ENCODE data around the gene C14orf180. TPM values are rescaled to one million over a fixed set of nuclear protein-coding genes. Genes with fewer than 3 reads are reported as not detected.
"Not testable (repeated sequence)": the region's sequence is repeated elsewhere in the genome, so short reads cannot be mapped to it uniquely, and the experiment has no call there.

The C14orf180 gene
- total RNA-seq, 2 experiments from 2014 or later, result not detected

GRCh38 chr14:104569435-104569834, 10.1 kb upstream of the C14orf180 start:
- Mint-ChIP-seq H3K4me3 (no peak overlapping the region), H3K36me3 (ENCODE audit: low read depth) (no peaks in the 10 kb centered on the region), H3K9me3 (no peaks in the 10 kb centered on the region), H3K4me1 (ENCODE audit: low read depth) (no peaks in the 10 kb centered on the region), H3K27ac (no peak overlapping the region), H3K27me3 (ENCODE audit: low read depth) (peaks cover 11% of the 10 kb centered on the region)
- CTCF ChIA-PET, result no interaction called here
- no peak for DNase-seq
- intact Hi-C loops (cut with micrococcal nuclease), result no loop called here

DNA sequence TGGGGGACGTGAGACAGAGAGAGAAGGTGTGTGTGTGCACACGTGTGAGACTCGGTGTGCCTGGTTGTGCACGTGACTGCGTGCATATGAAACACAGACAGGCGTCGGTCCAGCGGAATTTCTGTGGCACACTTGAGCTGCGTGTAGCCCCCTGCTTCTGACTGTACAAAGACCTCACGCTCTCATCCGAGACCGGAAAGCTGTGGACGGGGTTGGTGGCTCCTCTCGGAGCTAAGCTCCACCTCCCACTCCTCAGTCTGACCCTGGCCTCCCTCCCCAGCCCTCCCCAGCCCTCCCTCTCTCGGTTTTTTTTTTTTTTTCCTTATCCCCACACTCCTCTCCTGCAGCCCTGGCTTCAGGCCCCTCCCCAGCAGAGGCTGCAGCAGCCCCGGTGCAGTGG, 8.3 kb upstream of the C14orf180 start:
- Mint-ChIP-seq H3K36me3 (ENCODE audit: low read depth) (no peaks in the 10 kb centered on the region), H3K27ac (no peak overlapping the region), H3K9me3 (no peaks in the 10 kb centered on the region), H3K27me3 (ENCODE audit: low read depth) (peaks cover 2% of the 10 kb centered on the region), H3K4me3 (no peak overlapping the region), H3K4me1 (ENCODE audit: low read depth) (no peaks in the 10 kb centered on the region)
- no peak for DNase-seq
- intact Hi-C loops (cut with micrococcal nuclease), result no loop called here
- CTCF ChIA-PET, result no interaction called here

GRCh38 chr14:104572024-104572626, 7.4 kb upstream of the C14orf180 start:
- no peak for DNase-seq
- Mint-ChIP-seq H3K36me3 (ENCODE audit: low read depth) (no peaks in the 10 kb centered on the region), H3K9me3 (no peaks in the 10 kb centered on the region), H3K4me3 (no peak overlapping the region), H3K4me1 (ENCODE audit: low read depth) (no peaks in the 10 kb centered on the region), H3K27ac (no peak overlapping the region), H3K27me3 (ENCODE audit: low read depth) (peaks cover 2% of the 10 kb centered on the region)
- CTCF ChIA-PET, result no interaction called here
- intact Hi-C loops (cut with micrococcal nuclease), result no loop called here

GRCh38 chr14:104572668-104573067, 6.9 kb upstream of the C14orf180 start:
- no peak overlapping the region for H3K27ac Mint-ChIP-seq

GRCh38 chr14:104573930-104574329, 5.6 kb upstream of the C14orf180 start:
- Mint-ChIP-seq H3K4me3 (no peak overlapping the region), H3K27me3 (ENCODE audit: low read depth) (no peaks in the 10 kb centered on the region), H3K9me3 (no peaks in the 10 kb centered on the region), H3K36me3 (ENCODE audit: low read depth) (no peaks in the 10 kb centered on the region), H3K4me1 (ENCODE audit: low read depth) (no peaks in the 10 kb centered on the region), H3K27ac (no peak overlapping the region)
- intact Hi-C loops (cut with micrococcal nuclease), result no loop called here
- no peak for DNase-seq
- CTCF ChIA-PET, result interaction anchor here (0.6 to 1.2 kb wide), 2 partner anchors 10 to 34 kb away, joined by 3 to 4 read pairs; no protein-coding TSS in a partner anchor

More at GRCh38 chr14:104572668-104573067, 6.9 kb upstream of the C14orf180 start:
- peaks cover under 1% of the 10 kb centered on the region for H3K27me3 Mint-ChIP-seq (ENCODE audit: low read depth)
- H3K4me3 Mint-ChIP-seq, result no peak overlapping the region
- no peak for DNase-seq
- CTCF ChIA-PET, result no interaction called here
- H3K9me3 Mint-ChIP-seq, result no peaks in the 10 kb centered on the region
- H3K4me1 Mint-ChIP-seq (ENCODE audit: low read depth), result no peaks in the 10 kb centered on the region
- intact Hi-C loops (cut with micrococcal nuclease), result no loop called here
- H3K36me3 Mint-ChIP-seq (ENCODE audit: low read depth), result no peaks in the 10 kb centered on the region

DNA sequence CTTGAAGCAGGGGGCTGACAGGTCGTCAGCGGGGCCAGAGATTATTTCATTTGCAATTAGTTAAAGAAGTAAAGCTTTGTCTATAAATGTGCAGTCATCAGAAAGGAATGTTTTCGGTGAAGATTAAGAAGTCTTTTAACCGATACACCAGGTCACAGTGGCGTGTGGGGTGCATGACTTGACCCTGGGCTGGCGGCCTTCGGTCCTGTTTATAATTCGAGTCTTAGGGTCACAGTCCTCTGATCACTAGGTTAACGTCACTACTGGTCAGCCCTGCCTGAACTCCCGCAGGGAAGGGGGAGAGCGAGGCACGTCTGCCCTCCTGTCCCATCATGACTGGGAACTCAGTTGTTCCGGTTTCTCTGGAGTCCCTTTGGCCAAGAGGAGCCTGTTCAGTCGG, 5.0 kb upstream of the C14orf180 start:
- DNase-seq, result no peak
- Mint-ChIP-seq H3K27me3 (ENCODE audit: low read depth) (no peaks in the 10 kb centered on the region), H3K9me3 (no peaks in the 10 kb centered on the region)

DNA sequence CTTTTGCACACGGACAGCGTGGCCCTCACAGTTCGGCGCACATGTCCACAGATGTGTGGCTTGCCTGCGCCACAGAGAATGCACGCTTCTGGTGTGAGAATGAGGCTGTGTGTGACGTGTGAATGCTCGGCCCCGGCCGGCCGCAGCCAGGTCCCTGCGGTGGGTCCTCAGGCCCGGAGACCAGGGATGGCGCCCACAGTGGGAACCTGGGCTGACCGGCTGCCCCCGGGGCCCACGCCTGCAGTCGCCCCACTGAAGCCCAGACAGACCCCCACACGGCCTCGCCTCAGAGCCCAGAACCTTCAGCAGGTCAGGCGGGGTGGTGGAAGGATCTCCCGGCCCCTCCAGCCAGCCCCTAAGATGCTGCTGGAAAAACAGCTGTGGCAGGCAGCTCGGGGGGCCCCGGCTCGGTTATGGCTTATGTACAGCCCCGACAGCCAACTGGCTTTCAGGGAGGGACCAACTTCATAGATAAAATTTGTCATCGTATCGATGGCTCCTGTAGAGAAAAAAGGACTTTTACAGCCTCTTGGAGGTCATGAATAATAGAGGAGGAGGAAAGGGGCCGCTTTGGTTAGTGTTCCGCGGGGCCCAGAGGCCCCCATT, 4.5 kb upstream of the C14orf180 start:
- no peak for DNase-seq
- Mint-ChIP-seq H3K27me3 (ENCODE audit: low read depth) (no peaks in the 10 kb centered on the region), H3K4me3 (no peak overlapping the region), H3K27ac (no peak overlapping the region), H3K9me3 (no peaks in the 10 kb centered on the region), H3K4me1 (ENCODE audit: low read depth) (no peaks in the 10 kb centered on the region), H3K36me3 (ENCODE audit: low read depth) (no peaks in the 10 kb centered on the region)
- intact Hi-C loops (cut with micrococcal nuclease), result no loop called here
- CTCF ChIA-PET, result no interaction called here

More for the DNA sequence above, 5.0 kb upstream of the C14orf180 start:
- H3K4me3 Mint-ChIP-seq, result no peak overlapping the region
- no peak overlapping the region for H3K27ac Mint-ChIP-seq
- intact Hi-C loops (cut with micrococcal nuclease), result no loop called here
- H3K4me1 Mint-ChIP-seq (ENCODE audit: low read depth), result no peaks in the 10 kb centered on the region
- no peaks in the 10 kb centered on the region for H3K36me3 Mint-ChIP-seq (ENCODE audit: low read depth)
- CTCF ChIA-PET, result interaction anchor here (0.6 to 1.2 kb wide), 2 partner anchors 11 to 34 kb away, joined by 3 to 4 read pairs; no protein-coding TSS in a partner anchor

- intact Hi-C loops (cut with micrococcal nuclease), result no loop called here
- Mint-ChIP-seq H3K4me3 (no peak overlapping the region), H3K36me3 (ENCODE audit: low read depth) (no peaks in the 10 kb centered on the region), H3K9me3 (no peaks in the 10 kb centered on the region), H3K27me3 (ENCODE audit: low read depth) (no peaks in the 10 kb centered on the region), H3K27ac (no peak overlapping the region), H3K4me1 (ENCODE audit: low read depth) (no peaks in the 10 kb centered on the region)
- CTCF ChIA-PET, result no interaction called here
- DNase-seq, result no peak
Measured at GRCh38 chr14:104576232-104576969, 3.2 kb upstream of the C14orf180 start.

DNA sequence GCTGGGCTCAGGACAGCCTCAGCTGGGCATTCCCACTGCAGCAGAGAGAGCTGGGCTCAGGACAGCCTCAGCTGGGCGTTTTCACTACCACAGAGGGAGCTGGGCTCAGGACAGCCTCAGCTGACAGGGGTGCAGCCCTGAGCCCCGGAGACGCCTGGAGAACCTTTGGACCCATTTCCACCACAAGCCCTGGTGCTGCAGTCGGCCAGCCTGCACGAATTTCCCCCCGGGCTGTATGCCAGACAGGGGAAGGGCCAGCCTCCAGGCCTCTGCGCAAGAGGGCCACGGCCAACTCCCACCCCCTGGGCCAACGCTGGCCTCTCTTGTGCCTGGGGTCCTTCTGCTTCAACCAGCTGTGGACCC, 2.6 kb upstream of the C14orf180 start:
- Mint-ChIP-seq H3K36me3 (ENCODE audit: low read depth) (no peaks in the 10 kb centered on the region), H3K27me3 (ENCODE audit: low read depth) (no peaks in the 10 kb centered on the region), H3K9me3 (no peaks in the 10 kb centered on the region), H3K27ac (no peak overlapping the region), H3K4me1 (ENCODE audit: low read depth) (no peaks in the 10 kb centered on the region), H3K4me3 (no peak overlapping the region)
- DNase-seq, result no peak
- intact Hi-C loops (cut with micrococcal nuclease), result no loop called here
- CTCF ChIA-PET, result no interaction called here

DNA sequence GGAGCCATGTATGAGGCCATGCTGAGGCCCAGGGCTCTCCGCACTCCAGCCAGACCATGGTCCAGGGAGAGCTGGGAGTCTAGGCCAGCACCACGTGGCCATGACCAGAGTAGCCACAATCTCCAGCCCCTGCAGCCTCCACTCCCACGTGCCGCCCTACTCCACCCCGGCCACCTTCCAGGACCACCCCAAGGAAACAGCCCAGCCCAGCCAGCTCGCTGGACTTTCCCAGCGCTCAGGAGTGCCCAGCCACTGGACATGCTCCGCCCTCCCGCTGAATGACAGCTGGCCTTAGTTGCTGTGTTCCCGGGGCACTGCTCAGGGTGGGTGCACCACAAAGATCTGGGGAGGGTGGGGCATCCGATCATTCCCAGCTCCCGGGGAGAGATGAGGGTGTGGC, 2.1 kb upstream of the C14orf180 start:
- H3K36me3 Mint-ChIP-seq (ENCODE audit: low read depth), result no peaks in the 10 kb centered on the region
- H3K9me3 Mint-ChIP-seq, result no peaks in the 10 kb centered on the region
- CTCF ChIA-PET, result no interaction called here
- intact Hi-C loops (cut with micrococcal nuclease), result no loop called here
- no peak for DNase-seq
- H3K27ac Mint-ChIP-seq, result no peak overlapping the region
- H3K27me3 Mint-ChIP-seq (ENCODE audit: low read depth), result no peaks in the 10 kb centered on the region
- H3K4me3 Mint-ChIP-seq, result no peak overlapping the region
- H3K4me1 Mint-ChIP-seq (ENCODE audit: low read depth), result no peaks in the 10 kb centered on the region

DNA sequence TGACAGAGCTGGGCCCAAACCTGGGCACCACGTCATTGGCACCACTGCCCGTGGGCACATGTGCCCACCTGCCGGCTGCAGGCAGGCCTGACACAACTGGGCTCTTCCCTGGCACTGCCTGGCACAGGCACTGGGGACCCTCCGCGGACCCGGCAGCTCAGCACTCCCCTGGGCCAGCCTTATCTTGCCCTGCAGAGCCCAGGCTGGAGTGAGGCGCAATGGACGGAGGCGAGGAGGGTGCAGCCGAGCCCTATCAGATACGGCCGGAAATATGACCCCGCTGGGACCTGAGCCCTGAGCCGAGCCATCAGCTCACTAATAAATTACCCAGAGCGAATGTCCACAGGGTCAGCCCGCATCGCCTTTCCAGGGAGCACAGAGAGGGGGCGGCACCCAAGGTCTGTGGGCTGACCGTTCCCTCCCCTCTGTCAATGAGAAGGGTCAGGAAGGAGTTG, 1.7 kb upstream of the C14orf180 start:
- intact Hi-C loops (cut with micrococcal nuclease), result no loop called here
- H3K27ac Mint-ChIP-seq, result no peak overlapping the region
- DNase-seq, result no peak
- CTCF ChIA-PET, result no interaction called here
- H3K4me3 Mint-ChIP-seq, result no peak overlapping the region
- H3K36me3 Mint-ChIP-seq (ENCODE audit: low read depth), result no peaks in the 10 kb centered on the region
- no peaks in the 10 kb centered on the region for H3K9me3 Mint-ChIP-seq
- no peaks in the 10 kb centered on the region for H3K4me1 Mint-ChIP-seq (ENCODE audit: low read depth)
- no peaks in the 10 kb centered on the region for H3K27me3 Mint-ChIP-seq (ENCODE audit: low read depth)

GRCh38 chr14:104578321-104578720, 1.2 kb upstream of the C14orf180 start:
- no peak overlapping the region for H3K27ac Mint-ChIP-seq
- H3K27me3 Mint-ChIP-seq (ENCODE audit: low read depth), result no peaks in the 10 kb centered on the region
- H3K36me3 Mint-ChIP-seq (ENCODE audit: low read depth), result no peaks in the 10 kb centered on the region
- intact Hi-C loops (cut with micrococcal nuclease), result no loop called here
- CTCF ChIA-PET, result no interaction called here
- no peak overlapping the region for H3K4me3 Mint-ChIP-seq
- no peaks in the 10 kb centered on the region for H3K9me3 Mint-ChIP-seq
- no peaks in the 10 kb centered on the region for H3K4me1 Mint-ChIP-seq (ENCODE audit: low read depth)
- DNase-seq, result no peak

- DNase-seq; H3K36me3 Mint-ChIP-seq (ENCODE audit: low read depth); H3K27me3 Mint-ChIP-seq (ENCODE audit: low read depth); H3K4me3 Mint-ChIP-seq; H3K27ac Mint-ChIP-seq; H3K9me3 Mint-ChIP-seq; intact Hi-C loops (cut with micrococcal nuclease); CTCF ChIA-PET; H3K4me1 Mint-ChIP-seq (ENCODE audit: low read depth): not testable (repeated sequence)
Measured at GRCh38 chr14:104579939-104580338, 375 bp downstream of the C14orf180 start.

All from activated naive CD4-positive, alpha-beta T cell treated with anti-CD3 and anti-CD28 coated beads for 36 hours (primary cell).